Spleen (tissue), 11 donors: ENCODE data around the gene NSMCE3. TPM values are rescaled to one million over a fixed set of nuclear protein-coding genes. Genes with fewer than 3 reads are reported as not detected.

Source experiments
- DNase-seq: peaks from one replicate; pipeline ENCODE4 v3.0.0-alpha.2; 2020
- H3K27ac ChIP-seq, 8 donors: fragments of 200-600 bp; sonication (generic) in 7 of 8; 1 replicate in 4 of 8; 2 replicates in 4 of 8; pipeline versions ENCODE4 v1.5.0 to v1.8.0; 2016 to 2021; ENCODE audit warnings: inconsistent platforms in 4 of 8, mild to moderate bottlenecking in 4 of 8, moderate library complexity in 1 of 8
- H3K27me3 ChIP-seq, 7 donors: fragments of 200-600 bp; sonication (generic) in 6 of 7; replicated peaks in 1 of 7; 1 replicate in 4 of 7; 2 replicates in 3 of 7; pipeline versions ENCODE4 v1.5.0 to v1.8.0; 2016 to 2021; ENCODE audit warnings: inconsistent platforms in 3 of 7, mild to moderate bottlenecking in 1 of 7
- H3K36me3 ChIP-seq, 6 donors: fragments of 200-600 bp; sonication (generic) in 5 of 6; 1 replicate in 4 of 6; 2 replicates in 2 of 6; pipeline versions ENCODE4 v1.5.0 to v1.8.0; 2016 to 2021; ENCODE audit warnings: inconsistent platforms in 2 of 6
- H3K4me1 ChIP-seq, 6 donors: fragments of 200-600 bp; sonication (generic) in 5 of 6; 1 replicate in 3 of 6; 2 replicates in 3 of 6; pipeline versions ENCODE4 v1.5.0 to v1.8.0; 2016 to 2021; ENCODE audit warnings: inconsistent platforms in 3 of 6
- H3K4me3 ChIP-seq, 8 donors: fragments of 200-600 bp; sonication (generic) in 7 of 8; 1 replicate in 4 of 8; 2 replicates in 4 of 8; pipeline versions ENCODE4 v1.5.0 to v1.8.0; 2016 to 2021; ENCODE audit warnings: inconsistent platforms in 4 of 8, mild to moderate bottlenecking in 4 of 8, moderate library complexity in 2 of 8
- H3K9me3 ChIP-seq, 8 donors: fragments of 200-600 bp; sonication (generic) in 7 of 8; 1 replicate in 4 of 8; 2 replicates in 4 of 8; pipeline versions ENCODE4 v1.5.0 to v1.8.0; 2016 to 2021; ENCODE audit warnings: inconsistent platforms in 4 of 8
- POLR2A ChIP-seq, 3 donors: fragments of 450-650 bp; IDR thresholded peaks; one replicate each; pipeline ENCODE4 v1.5.1; 2017; ENCODE audit warnings: antibody characterized with exemption in 3 of 3, mild to moderate bottlenecking in 1 of 3
- POLR2AphosphoS5 ChIP-seq, 3 donors: sonication (generic); formaldehyde crosslinking; IDR thresholded peaks; one replicate each; pipeline ENCODE4 v1.5.1; 2017; ENCODE audit warnings: antibody characterized with exemption in 3 of 3
- WGBS, 5 donors: extraction: QIAGEN DNeasy Blood & Tissue Kit in 3 of 5; methylation state at CpG; one replicate each; pipeline versions ENCODE4 v1.1.5 to v1.1.7; 2013 to 2018; 5-methylcytosine and 5-hydroxymethylcytosine counted together
- intact Hi-C: fragments of 100-400 bp; cut with DNase I; formaldehyde crosslinking; loops from one replicate; pipeline ENCODE4 v1.15.0; 2023; ENCODE audit warnings: low total_unique reads
- polyA plus RNA-seq, 3 donors: library from polyadenylated mRNA; stranded (reverse); fragments of 200-250 nt; gene quantifications; one replicate each; pipeline ENCODE4 v1.2.1, GENCODE V29; 2013
- total RNA-seq, 7 donors: library from RNA; depleted of rRNA in 3 of 7; stranded (reverse); fragments of >200 nt in 3 of 7; fragmentation: NEBNext Ultra II Directional in 4 of 7; extraction: Animal tissue kit (Norgen Biotek cat#: 25700) in 4 of 7; gene quantifications; one replicate each; pipeline versions ENCODE4 v1.1.0 to v1.2.1, GENCODE V29; 2016 to 2021
- TF ChIP-seq, protein P1 (sequence below), 11 experiments: fragments of 200-600 bp in 7 of 11; fragments of 450-650 bp in 4 of 11; sonication (generic) in 4 of 11; IDR thresholded peaks in 8 of 11; conservative IDR thresholded peaks in 3 of 11; 1 replicate in 7 of 11; 2 replicates in 4 of 11; pipeline versions ENCODE4 v1.4.0 to v1.8.0; 2016 to 2021; ENCODE audit warnings: antibody characterized with exemption in 11 of 11, inconsistent platforms in 4 of 11, mild to moderate bottlenecking in 1 of 11
- donor health status: healthy with polysubstance abuse.
- donor health status: DM: no; HTN: no; CAD: no; lungs with moderate emphysema.
- donor health status: DM: no; HTN: no; CAD: no.
- donor health status: Bipolar disorder and iron deficiency.
- donor health status: healthy.
- donor health status: DM: no; HTN: no; CAD: no.
- donor health status: DM: yes; HTN: yes; CAD: no.

NSMCE3 gene
- total and polyA plus RNA-seq, 10 donors = 6.5 to 10.8 (median 9.6) TPM

GRCh38 chr15:29266052-29266582 is 3.5 kb downstream of the NSMCE3 start:
- TF ChIP-seq POLR2A (IDR thresholded peaks at IDR 0.05) (no peak), POLR2AphosphoS5 (IDR thresholded peaks at IDR 0.05) (no peak)
- TF ChIP-seq, protein P1, sequence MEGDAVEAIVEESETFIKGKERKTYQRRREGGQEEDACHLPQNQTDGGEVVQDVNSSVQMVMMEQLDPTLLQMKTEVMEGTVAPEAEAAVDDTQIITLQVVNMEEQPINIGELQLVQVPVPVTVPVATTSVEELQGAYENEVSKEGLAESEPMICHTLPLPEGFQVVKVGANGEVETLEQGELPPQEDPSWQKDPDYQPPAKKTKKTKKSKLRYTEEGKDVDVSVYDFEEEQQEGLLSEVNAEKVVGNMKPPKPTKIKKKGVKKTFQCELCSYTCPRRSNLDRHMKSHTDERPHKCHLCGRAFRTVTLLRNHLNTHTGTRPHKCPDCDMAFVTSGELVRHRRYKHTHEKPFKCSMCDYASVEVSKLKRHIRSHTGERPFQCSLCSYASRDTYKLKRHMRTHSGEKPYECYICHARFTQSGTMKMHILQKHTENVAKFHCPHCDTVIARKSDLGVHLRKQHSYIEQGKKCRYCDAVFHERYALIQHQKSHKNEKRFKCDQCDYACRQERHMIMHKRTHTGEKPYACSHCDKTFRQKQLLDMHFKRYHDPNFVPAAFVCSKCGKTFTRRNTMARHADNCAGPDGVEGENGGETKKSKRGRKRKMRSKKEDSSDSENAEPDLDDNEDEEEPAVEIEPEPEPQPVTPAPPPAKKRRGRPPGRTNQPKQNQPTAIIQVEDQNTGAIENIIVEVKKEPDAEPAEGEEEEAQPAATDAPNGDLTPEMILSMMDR (IDR thresholded peaks at IDR 0.05 in 8 of 11, conservative IDR thresholded peaks at IDR 0.05 in 3 of 11) = no peak
- Histone ChIP-seq H3K4me3 (no peak overlapping the region), H3K27ac (no peak overlapping the region), H3K9me3 (no peaks in the 10 kb centered on the region), H3K4me1 (peaks cover 27 to 49% (median 32%) of the 10 kb centered on the region in 6 donors), H3K27me3 (no peaks in the 10 kb centered on the region), H3K36me3 (peaks cover 0 to 4% (median 0%) of the 10 kb centered on the region in 6 donors)
- no peak for DNase-seq
- intact Hi-C loops = no loop called here
- 94 to 100% (median 98%) methylated on average over 1 of the region's 1 CpG for WGBS, 5 donors

GRCh38 chr15:29263289-29263688 is 6.3 kb downstream of the NSMCE3 start:
- Histone ChIP-seq H3K9me3 (no peaks in the 10 kb centered on the region), H3K36me3 (peaks cover 0 to 4% (median 0%) of the 10 kb centered on the region in 6 donors), H3K27ac (no peak overlapping the region), H3K27me3 (no peaks in the 10 kb centered on the region), H3K4me3 (no peak overlapping the region), H3K4me1 (peaks cover 14 to 31% (median 19%) of the 10 kb centered on the region in 6 donors)
- TF ChIP-seq POLR2A (IDR thresholded peaks at IDR 0.05) = no peak
- TF ChIP-seq, protein P1 (IDR thresholded peaks at IDR 0.05 in 8 of 11, conservative IDR thresholded peaks at IDR 0.05 in 3 of 11) = no peak
- no peak for TF ChIP-seq POLR2AphosphoS5 (IDR thresholded peaks at IDR 0.05)
- no peak for DNase-seq
- intact Hi-C loops = no loop called here
- 83 to 93% (median 89%) methylated on average over 3 of the region's 3 CpGs for WGBS, 5 donors

GRCh38 chr15:29262738-29263137 is 6.9 kb downstream of the NSMCE3 start:
- 63 to 76% (median 65%) methylated on average over 2 of the region's 2 CpGs for WGBS, 5 donors
- intact Hi-C loops = no loop called here
- no peak overlapping the region for H3K27ac ChIP-seq
- no peaks in the 10 kb centered on the region for H3K27me3 ChIP-seq
- DNase-seq = no peak
- no peaks in the 10 kb centered on the region for H3K9me3 ChIP-seq
- no peak overlapping the region for H3K4me3 ChIP-seq
- TF ChIP-seq, protein P1 (IDR thresholded peaks at IDR 0.05 in 8 of 11, conservative IDR thresholded peaks at IDR 0.05 in 3 of 11) = no peak
- TF ChIP-seq POLR2AphosphoS5 (IDR thresholded peaks at IDR 0.05) = no peak
- TF ChIP-seq POLR2A (IDR thresholded peaks at IDR 0.05) = no peak
- H3K36me3 ChIP-seq = peaks cover 0 to 4% (median 0%) of the 10 kb centered on the region in 6 donors
- peaks cover 9 to 26% (median 14%) of the 10 kb centered on the region in 6 donors for H3K4me1 ChIP-seq

DNA sequence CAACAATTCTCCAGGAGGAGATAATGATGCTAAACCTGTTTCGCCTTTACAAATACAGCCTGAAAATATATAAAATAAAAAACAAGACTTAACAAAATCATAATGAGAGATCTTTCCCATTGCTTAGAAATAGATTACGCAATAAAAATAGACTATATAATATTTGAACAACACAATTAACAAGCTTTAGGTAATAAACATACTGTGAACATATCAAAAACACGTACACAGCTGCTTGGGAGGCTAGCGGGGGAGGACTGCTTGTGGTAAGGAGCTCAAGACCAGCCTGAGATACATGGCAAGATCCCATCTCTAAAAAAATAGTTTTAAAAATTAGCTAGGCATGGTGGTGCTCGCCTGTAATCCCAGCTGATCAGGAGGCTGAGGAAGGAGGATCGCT is 8.7 kb downstream of the NSMCE3 start:
- 91 to 96% (median 93%) methylated on average over 6 of the region's 6 CpGs for WGBS, 5 donors
- H3K27me3 ChIP-seq = no peaks in the 10 kb centered on the region
- no peak overlapping the region for H3K4me3 ChIP-seq
- no peak for TF ChIP-seq POLR2A (IDR thresholded peaks at IDR 0.05)
- no peak for TF ChIP-seq POLR2AphosphoS5 (IDR thresholded peaks at IDR 0.05)
- H3K27ac ChIP-seq = no peak overlapping the region
- H3K9me3 ChIP-seq = no peaks in the 10 kb centered on the region
- H3K4me1 ChIP-seq = peaks cover 0 to 8% (median 0%) of the 10 kb centered on the region in 6 donors
- intact Hi-C loops = no loop called here
- H3K36me3 ChIP-seq = no peaks in the 10 kb centered on the region
- no peak for DNase-seq
